Measurements from ENCODE around the gene PTH2. TPM values are rescaled to one million over a fixed set of nuclear protein-coding genes. Genes with fewer than 3 reads are reported as not detected.
"Not testable (repeated sequence)": the region's sequence is repeated elsewhere in the genome, so short reads cannot be mapped to it uniquely, and the experiment has no call there.

PTH2 gene
- total and polyA plus RNA-seq, 2 donors (not counting 1 experiment from before 2014, with no cell fraction given), result not detected

DNA sequence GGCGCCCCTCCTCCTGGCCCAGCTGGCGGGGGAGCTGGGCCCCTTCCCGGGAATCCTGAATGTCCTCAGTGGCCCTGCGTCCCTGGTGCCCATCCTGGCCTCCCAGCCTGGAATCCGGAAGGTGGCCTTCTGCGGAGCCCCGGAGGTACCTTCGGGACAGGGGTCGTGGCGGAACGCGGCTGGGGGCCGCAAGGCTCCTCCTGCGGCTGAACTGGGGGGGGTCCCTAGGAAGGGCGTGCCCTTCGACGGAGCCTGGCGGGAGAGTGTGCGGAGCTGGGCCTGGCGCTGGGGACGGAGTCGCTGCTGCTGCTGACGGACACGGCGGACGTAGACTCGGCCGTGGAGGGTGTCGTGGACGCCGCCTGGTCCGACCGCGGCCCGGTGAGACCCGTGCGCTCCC, 38.4 kb upstream of the PTH2 start:
- Histone ChIP-seq H3K9me3 (ENCODE audit: control insufficient read depth, insufficient read depth, low read depth, low read length) (no peaks in the 10 kb centered on the region), H2AFZ (ENCODE audit: low read length) (no peak overlapping the region), H3K27me3 (ENCODE audit: control insufficient read depth, insufficient read depth, low read length) (no peaks in the 10 kb centered on the region), H3K36me3 (ENCODE audit: control insufficient read depth, insufficient read depth, low read length) (no peaks in the 10 kb centered on the region), H3K79me2 (ENCODE audit: control insufficient read depth, insufficient read depth, low read length) (no peaks in the 10 kb centered on the region), H3K27ac (ENCODE audit: insufficient read depth, low read length) (no peak overlapping the region), H3K9ac (ENCODE audit: insufficient read depth, low read length) (no peak overlapping the region), H3K4me3 (replicated peaks in 1 of 4; ENCODE audit: control extremely low read depth in 1 of 4, insufficient read depth in 1 of 4, low read depth in 3 of 4, low read length in 4 of 4) (no peak overlapping the region), H3K4me1 (ENCODE audit: control insufficient read depth, extremely low read depth, insufficient read depth, low read length) (no peaks in the 10 kb centered on the region), H4K20me1 (ENCODE audit: control insufficient read depth, extremely low read depth, insufficient read depth, low read length) (no peaks in the 10 kb centered on the region), H3K4me2 (ENCODE audit: extremely low read depth, insufficient read depth, low read length) (no peak overlapping the region)
- no peak for DNase-seq (ENCODE audit: low read depth in 2 of 2)
- TF ChIP-seq, protein P1, sequence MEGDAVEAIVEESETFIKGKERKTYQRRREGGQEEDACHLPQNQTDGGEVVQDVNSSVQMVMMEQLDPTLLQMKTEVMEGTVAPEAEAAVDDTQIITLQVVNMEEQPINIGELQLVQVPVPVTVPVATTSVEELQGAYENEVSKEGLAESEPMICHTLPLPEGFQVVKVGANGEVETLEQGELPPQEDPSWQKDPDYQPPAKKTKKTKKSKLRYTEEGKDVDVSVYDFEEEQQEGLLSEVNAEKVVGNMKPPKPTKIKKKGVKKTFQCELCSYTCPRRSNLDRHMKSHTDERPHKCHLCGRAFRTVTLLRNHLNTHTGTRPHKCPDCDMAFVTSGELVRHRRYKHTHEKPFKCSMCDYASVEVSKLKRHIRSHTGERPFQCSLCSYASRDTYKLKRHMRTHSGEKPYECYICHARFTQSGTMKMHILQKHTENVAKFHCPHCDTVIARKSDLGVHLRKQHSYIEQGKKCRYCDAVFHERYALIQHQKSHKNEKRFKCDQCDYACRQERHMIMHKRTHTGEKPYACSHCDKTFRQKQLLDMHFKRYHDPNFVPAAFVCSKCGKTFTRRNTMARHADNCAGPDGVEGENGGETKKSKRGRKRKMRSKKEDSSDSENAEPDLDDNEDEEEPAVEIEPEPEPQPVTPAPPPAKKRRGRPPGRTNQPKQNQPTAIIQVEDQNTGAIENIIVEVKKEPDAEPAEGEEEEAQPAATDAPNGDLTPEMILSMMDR (conservative IDR thresholded peaks at IDR 0.05 in 1 of 2, IDR thresholded peaks at IDR 0.05 in 1 of 2; ENCODE audit: low read depth in 1 of 2, low read length in 2 of 2), result no peak
- TF ChIP-seq EZH2 (IDR thresholded peaks at IDR 0.05; ENCODE audit: low read length, missing control alignments), result no peak

DNA sequence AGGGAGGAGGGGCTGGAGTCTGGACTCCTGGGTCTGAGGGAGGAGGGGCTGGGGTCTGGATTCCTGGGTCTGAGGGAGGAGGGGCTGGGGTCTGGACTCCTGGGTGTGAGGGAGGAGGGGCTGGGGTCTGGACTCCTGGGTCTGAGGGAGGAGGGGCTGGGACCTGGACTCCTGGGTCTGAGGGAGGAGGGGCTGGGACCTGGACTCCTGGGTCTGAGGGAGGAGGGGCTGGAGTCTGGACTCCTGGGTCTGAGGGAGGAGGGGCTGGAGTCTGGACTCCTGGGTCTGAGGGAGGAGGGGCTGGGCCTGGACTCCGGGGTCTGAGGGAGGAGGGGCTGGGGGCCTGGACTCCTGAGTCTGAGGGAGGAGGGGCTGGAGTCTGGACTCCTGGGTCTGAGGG, 37.9 kb upstream of the PTH2 start:
- H3K4me3 ChIP-seq (replicated peaks in 1 of 4; ENCODE audit: control extremely low read depth in 1 of 4, insufficient read depth in 1 of 4, low read depth in 3 of 4, low read length in 4 of 4); H4K20me1 ChIP-seq (ENCODE audit: control insufficient read depth, extremely low read depth, insufficient read depth, low read length); H3K27ac ChIP-seq (ENCODE audit: insufficient read depth, low read length); H2AFZ ChIP-seq (ENCODE audit: low read length); H3K79me2 ChIP-seq (ENCODE audit: control insufficient read depth, insufficient read depth, low read length); H3K9me3 ChIP-seq (ENCODE audit: control insufficient read depth, insufficient read depth, low read depth, low read length); DNase-seq (ENCODE audit: low read depth in 2 of 2); H3K36me3 ChIP-seq (ENCODE audit: control insufficient read depth, insufficient read depth, low read length); H3K4me2 ChIP-seq (ENCODE audit: extremely low read depth, insufficient read depth, low read length); H3K4me1 ChIP-seq (ENCODE audit: control insufficient read depth, extremely low read depth, insufficient read depth, low read length); H3K27me3 ChIP-seq (ENCODE audit: control insufficient read depth, insufficient read depth, low read length); H3K9ac ChIP-seq (ENCODE audit: insufficient read depth, low read length): not testable (repeated sequence)

DNA sequence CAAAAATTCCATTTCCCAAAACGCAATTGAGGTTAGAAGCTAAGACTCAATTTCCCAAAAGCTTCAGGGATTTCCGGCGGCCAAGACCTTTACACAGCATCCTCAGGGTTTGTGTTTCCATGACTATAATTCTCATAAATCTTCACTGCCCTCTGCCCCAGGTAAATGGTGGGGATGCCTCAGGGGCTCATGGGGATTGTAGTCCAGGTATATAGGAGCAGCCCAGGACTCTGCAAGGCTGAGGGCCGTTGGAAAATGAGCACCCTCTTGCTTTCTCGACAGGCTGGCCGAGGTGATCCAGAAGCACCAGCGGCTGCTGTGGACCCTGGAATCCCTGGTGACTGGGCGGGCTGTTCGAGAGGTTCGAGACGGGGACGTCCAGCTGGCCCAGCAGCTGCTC, 36.1 kb upstream of the PTH2 start:
- Histone ChIP-seq H3K9ac (ENCODE audit: insufficient read depth, low read length) (no peak overlapping the region), H2AFZ (ENCODE audit: low read length) (no peak overlapping the region), H3K4me2 (ENCODE audit: extremely low read depth, insufficient read depth, low read length) (no peak overlapping the region), H3K36me3 (ENCODE audit: control insufficient read depth, insufficient read depth, low read length) (no peaks in the 10 kb centered on the region), H3K4me3 (replicated peaks in 1 of 4; ENCODE audit: control extremely low read depth in 1 of 4, insufficient read depth in 1 of 4, low read depth in 3 of 4, low read length in 4 of 4) (no peak overlapping the region), H3K27me3 (ENCODE audit: control insufficient read depth, insufficient read depth, low read length) (no peaks in the 10 kb centered on the region), H3K9me3 (ENCODE audit: control insufficient read depth, insufficient read depth, low read depth, low read length) (no peaks in the 10 kb centered on the region), H3K27ac (ENCODE audit: insufficient read depth, low read length) (no peak overlapping the region), H4K20me1 (ENCODE audit: control insufficient read depth, extremely low read depth, insufficient read depth, low read length) (no peaks in the 10 kb centered on the region), H3K4me1 (ENCODE audit: control insufficient read depth, extremely low read depth, insufficient read depth, low read length) (no peaks in the 10 kb centered on the region), H3K79me2 (ENCODE audit: control insufficient read depth, insufficient read depth, low read length) (no peaks in the 10 kb centered on the region)
- no peak for TF ChIP-seq EZH2 (IDR thresholded peaks at IDR 0.05; ENCODE audit: low read length, missing control alignments)
- TF ChIP-seq, protein P1 (conservative IDR thresholded peaks at IDR 0.05 in 1 of 2, IDR thresholded peaks at IDR 0.05 in 1 of 2; ENCODE audit: low read depth in 1 of 2, low read length in 2 of 2), result no peak
- no peak for DNase-seq (ENCODE audit: low read depth in 2 of 2)

DNA sequence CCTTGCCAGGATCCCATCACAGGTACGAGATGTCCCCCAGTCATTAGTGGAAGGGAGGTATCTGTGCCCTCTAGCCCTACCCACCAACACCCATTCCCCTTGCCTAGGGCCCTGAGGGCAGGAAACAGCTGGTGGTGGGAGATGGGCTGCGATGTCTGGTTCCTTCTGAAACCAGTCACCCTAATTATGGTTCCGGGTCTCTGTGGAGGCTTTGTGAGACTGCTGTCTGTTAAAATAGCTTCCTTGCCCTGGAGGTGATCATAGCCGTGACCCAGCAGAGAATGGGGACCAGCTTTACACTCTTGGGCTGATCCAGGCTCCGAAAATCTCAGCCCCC, 35.3 kb upstream of the PTH2 start:
- no peak overlapping the region for H3K9ac ChIP-seq (ENCODE audit: insufficient read depth, low read length)

More for the DNA sequence above, 35.3 kb upstream of the PTH2 start:
- Histone ChIP-seq H3K9me3 (ENCODE audit: control insufficient read depth, insufficient read depth, low read depth, low read length) (no peaks in the 10 kb centered on the region), H4K20me1 (ENCODE audit: control insufficient read depth, extremely low read depth, insufficient read depth, low read length) (no peaks in the 10 kb centered on the region), H3K4me3 (replicated peaks in 1 of 4; ENCODE audit: control extremely low read depth in 1 of 4, insufficient read depth in 1 of 4, low read depth in 3 of 4, low read length in 4 of 4) (no peak overlapping the region), H3K4me2 (ENCODE audit: extremely low read depth, insufficient read depth, low read length) (no peak overlapping the region), H2AFZ (ENCODE audit: low read length) (no peak overlapping the region), H3K36me3 (ENCODE audit: control insufficient read depth, insufficient read depth, low read length) (no peaks in the 10 kb centered on the region), H3K27ac (ENCODE audit: insufficient read depth, low read length) (peak overlapping the region; percentile 28), H3K4me1 (ENCODE audit: control insufficient read depth, extremely low read depth, insufficient read depth, low read length) (no peaks in the 10 kb centered on the region), H3K79me2 (ENCODE audit: control insufficient read depth, insufficient read depth, low read length) (no peaks in the 10 kb centered on the region), H3K27me3 (ENCODE audit: control insufficient read depth, insufficient read depth, low read length) (no peaks in the 10 kb centered on the region)
- no peak for DNase-seq (ENCODE audit: low read depth in 2 of 2)
- TF ChIP-seq EZH2 (IDR thresholded peaks at IDR 0.05; ENCODE audit: low read length, missing control alignments), result no peak
- TF ChIP-seq, protein P1 (conservative IDR thresholded peaks at IDR 0.05 in 1 of 2, IDR thresholded peaks at IDR 0.05 in 1 of 2; ENCODE audit: low read depth in 1 of 2, low read length in 2 of 2), result no peak
